GM23338 (cell line): ENCODE results near the gene TMEM140. TPM values are rescaled to one million over a fixed set of nuclear protein-coding genes. Genes with fewer than 3 reads are reported as not detected.

Experiments used
- ATAC-seq: fragments of 200-7000 bp; cut with Tn5 transposase; 3 replicates; pipeline ENCODE4 v1.9.1; 2020
- DNase-seq: peaks from one replicate; pipeline ENCODE4 v3.0.0-alpha.2; 2015; ENCODE audit warnings: low spot score
- H2AFZ ChIP-seq: fragments of 200-600 bp; sonication (generic); 2 replicates; pipeline ENCODE4 v1.8.0; 2016; ENCODE audit warnings: antibody characterized with exemption, mild to moderate bottlenecking, moderate library complexity
- H3F3A ChIP-seq: fragments of 200-600 bp; sonication (generic); replicated peaks from 2 replicates; pipeline ENCODE4 v1.8.0; 2017; ENCODE audit warnings: antibody characterized with exemption, mixed run types, low read depth
- H3K27ac ChIP-seq: fragments of 200-600 bp; sonication (generic); 2 replicates; pipeline ENCODE4 v1.6.1; 2016; ENCODE audit warnings: low read depth
- H3K27me3 ChIP-seq: fragments of 200-600 bp; sonication (generic); 2 replicates; pipeline ENCODE4 v1.8.0; 2016; ENCODE audit warnings: mild to moderate bottlenecking, mixed run types, moderate library complexity; ENCODE audit not compliant: insufficient read depth
- H3K36me3 ChIP-seq: fragments of 200-600 bp; sonication (generic); 2 replicates; pipeline ENCODE4 v1.8.0; 2016; ENCODE audit warnings: mild to moderate bottlenecking; ENCODE audit not compliant: insufficient read depth
- H3K4me1 ChIP-seq: fragments of 200-600 bp; sonication (generic); 2 replicates; pipeline ENCODE4 v1.8.0; 2016; ENCODE audit warnings: mild to moderate bottlenecking, moderate library complexity; ENCODE audit not compliant: insufficient read depth
- H3K4me2 ChIP-seq: fragments of 200-600 bp; sonication (generic); 2 replicates; pipeline ENCODE4 v1.7.1; 2017; ENCODE audit warnings: mixed run types
- H3K4me3 ChIP-seq: fragments of 200-600 bp; sonication (generic); 2 replicates; pipeline ENCODE4 v1.6.1; 2016; ENCODE audit warnings: mixed run types
- H3K79me2 ChIP-seq: fragments of 200-600 bp; sonication (generic); replicated peaks from 2 replicates; pipeline ENCODE4 v1.8.0; 2017; ENCODE audit warnings: mild to moderate bottlenecking; ENCODE audit not compliant: insufficient read depth
- H3K9me2 ChIP-seq: fragments of 200-600 bp; sonication (generic); 2 replicates; pipeline ENCODE4 v1.8.0; 2017; ENCODE audit not compliant: insufficient read depth
- H4K20me1 ChIP-seq: fragments of 200-600 bp; sonication (generic); replicated peaks from 2 replicates; pipeline ENCODE4 v1.8.0; 2017; ENCODE audit warnings: mild to moderate bottlenecking; ENCODE audit not compliant: insufficient read depth
- H3K27ac Mint-ChIP-seq: 2 replicates; pipeline ENCODE4 v1.8.0; 2020; ENCODE audit warnings: inconsistent platforms, mild to moderate bottlenecking, moderate library complexity, mixed read lengths
- H3K27me3 Mint-ChIP-seq: 3 replicates; pipeline ENCODE4 v1.8.0; 2022; ENCODE audit warnings: low read depth, mild to moderate bottlenecking, moderate library complexity, mixed read lengths, inconsistent platforms; ENCODE audit not compliant: insufficient read depth, poor library complexity
- H3K36me3 Mint-ChIP-seq: 3 replicates; pipeline ENCODE4 v1.8.0; 2021; ENCODE audit warnings: low read depth, mild to moderate bottlenecking, inconsistent platforms, moderate library complexity, mixed read lengths
- H3K4me1 Mint-ChIP-seq: 3 replicates; pipeline ENCODE4 v1.8.0; 2020; ENCODE audit warnings: mild to moderate bottlenecking, inconsistent platforms, mixed read lengths
- H3K4me3 Mint-ChIP-seq: 3 replicates; pipeline ENCODE4 v1.8.0; 2021; ENCODE audit warnings: moderate library complexity, mild to moderate bottlenecking, inconsistent platforms, mixed read lengths
- H3K9me3 Mint-ChIP-seq: 3 replicates; pipeline ENCODE4 v1.8.0; 2020; ENCODE audit warnings: moderate library complexity, mild to moderate bottlenecking, inconsistent platforms, mixed read lengths
- CREB1 ChIP-seq: fragments of 250-450 bp; sonication (Bioruptor Pico); IDR thresholded peaks from 2 replicates; pipeline ENCODE4 v1.5.0; 2020; ENCODE audit warnings: low read depth, mild to moderate bottlenecking, moderate library complexity
- CTCF ChIP-seq, 2 experiments: fragments of 200-600 bp in 1 of 2; sonication (generic) in 1 of 2; conservative IDR thresholded peaks; 2 replicates each; pipeline versions ENCODE4 v1.5.1 to v1.6.1; 2016 to 2017; ENCODE audit warnings: antibody characterized with exemption in 2 of 2, low read depth in 2 of 2, mild to moderate bottlenecking in 2 of 2, moderate library complexity in 1 of 2
- ETS1 ChIP-seq: IDR thresholded peaks from 2 replicates; pipeline ENCODE4 v1.6.1; 2016; ENCODE audit warnings: antibody characterized with exemption
- NANOG ChIP-seq: IDR thresholded peaks from 2 replicates; pipeline ENCODE4 v1.6.1; 2016; ENCODE audit warnings: antibody characterized with exemption, borderline replicate concordance
- POLR2AphosphoS5 ChIP-seq: IDR thresholded peaks from 2 replicates; pipeline ENCODE4 v1.6.1; 2016; ENCODE audit warnings: antibody characterized with exemption, low read depth
- REST ChIP-seq: IDR thresholded peaks from one replicate; pipeline ENCODE4 v1.6.1; 2018; ENCODE audit warnings: antibody characterized with exemption; ENCODE audit not compliant: unreplicated experiment
- STAT1 ChIP-seq: IDR thresholded peaks from one replicate; pipeline ENCODE4 v1.6.1; 2016; ENCODE audit warnings: antibody characterized with exemption; ENCODE audit not compliant: unreplicated experiment
- ZNF331 ChIP-seq: fragments of 250-450 bp; sonication (Bioruptor Pico); IDR thresholded peaks from 2 replicates; pipeline ENCODE4 v1.5.0; 2020; ENCODE audit warnings: low read depth, mild to moderate bottlenecking, moderate library complexity
- polyA plus RNA-seq: library from polyadenylated mRNA; unstranded; fragments of >200 nt; fragmentation: Nextera tagmentation; extraction: Ambion mirVana; gene quantifications from 2 replicates; pipeline ENCODE4 v1.2.1, GENCODE V29; 2016
- total RNA-seq: library from RNA; depleted of rRNA; stranded (reverse); fragments of >200 nt; shearing (Covaris generic); gene quantifications from 2 replicates; pipeline ENCODE4 v1.2.3, GENCODE V29; 2014
- TF ChIP-seq, protein P1 (sequence below): fragments of 250-450 bp; sonication (Bioruptor Pico); IDR thresholded peaks from 2 replicates; pipeline ENCODE4 v1.5.0; 2020; ENCODE audit warnings: mild to moderate bottlenecking, moderate library complexity

Gene TMEM140
- total and polyA plus RNA-seq, 2 experiments from 2014 or later = 2.7 TPM; not detected in 1

DNA sequence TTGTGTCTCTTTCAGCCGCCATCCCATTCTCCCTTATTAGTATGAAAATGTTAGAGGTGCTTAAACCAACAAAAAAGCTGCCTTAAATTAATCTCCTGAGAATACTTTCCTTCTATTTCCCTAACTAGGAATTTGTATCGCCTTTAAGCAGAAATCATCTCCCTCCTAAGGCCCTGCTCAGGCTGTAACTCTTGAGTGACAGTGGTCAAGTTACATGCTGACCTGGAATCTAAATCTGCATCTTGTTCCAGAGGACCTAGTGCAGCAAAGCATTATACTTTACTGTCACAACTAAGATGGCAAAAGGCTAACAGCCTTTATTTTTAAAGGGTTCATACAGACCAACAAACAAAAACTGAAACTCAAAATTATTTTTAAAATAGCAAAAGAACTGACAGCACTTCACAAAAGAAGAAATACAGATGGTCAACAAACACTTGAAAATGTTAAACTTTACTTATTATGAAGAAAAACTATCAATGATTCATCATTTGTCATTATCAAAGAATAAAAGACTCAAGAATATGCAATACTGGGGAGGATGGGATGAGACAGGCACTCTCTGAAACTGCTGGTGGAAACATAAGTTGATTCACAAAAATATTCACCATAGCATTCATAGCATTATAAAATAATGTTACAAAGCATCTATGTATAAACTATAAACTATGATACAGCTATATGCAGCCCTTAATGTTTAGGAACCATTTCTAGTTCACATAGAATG, 11.7 kb downstream of the TMEM140 start:
- H3K4me2 ChIP-seq = no peak overlapping the region
- Mint-ChIP-seq H3K36me3 (peaks cover 90% of the 10 kb centered on the region), H3K27ac (no peak overlapping the region), H3K4me3 (no peak overlapping the region), H3K27me3 (peaks cover 5% of the 10 kb centered on the region), H3K4me1 (peaks cover 20% of the 10 kb centered on the region), H3K9me3 (peaks cover 85% of the 10 kb centered on the region)
- no peak overlapping the region for H3K27ac ChIP-seq
- ATAC-seq = no peak
- H3K4me3 ChIP-seq = no peak overlapping the region
- peaks cover 4% of the 10 kb centered on the region for H3K9me2 ChIP-seq
- no peak overlapping the region for H2AFZ ChIP-seq
- DNase-seq = no peak
- H3K36me3 ChIP-seq = peaks cover 16% of the 10 kb centered on the region; the same call in 1 of the 2 replicates
- H3F3A ChIP-seq = no peaks in the 10 kb centered on the region
- H3K4me1 ChIP-seq = peaks cover 23% of the 10 kb centered on the region
- no peaks in the 10 kb centered on the region for H3K79me2 ChIP-seq
- TF ChIP-seq POLR2AphosphoS5 (no peak), ETS1 (no peak), NANOG (no peak), REST (no peak), STAT1 (no peak), CTCF (conservative IDR thresholded peaks at IDR 0.05; ENCODE audit: low read depth in 2 of 2) (no peak), ZNF331 (CRISPR knock-in tag) (no peak), CREB1 (CRISPR knock-in tag) (no peak)
- TF ChIP-seq, protein P1, sequence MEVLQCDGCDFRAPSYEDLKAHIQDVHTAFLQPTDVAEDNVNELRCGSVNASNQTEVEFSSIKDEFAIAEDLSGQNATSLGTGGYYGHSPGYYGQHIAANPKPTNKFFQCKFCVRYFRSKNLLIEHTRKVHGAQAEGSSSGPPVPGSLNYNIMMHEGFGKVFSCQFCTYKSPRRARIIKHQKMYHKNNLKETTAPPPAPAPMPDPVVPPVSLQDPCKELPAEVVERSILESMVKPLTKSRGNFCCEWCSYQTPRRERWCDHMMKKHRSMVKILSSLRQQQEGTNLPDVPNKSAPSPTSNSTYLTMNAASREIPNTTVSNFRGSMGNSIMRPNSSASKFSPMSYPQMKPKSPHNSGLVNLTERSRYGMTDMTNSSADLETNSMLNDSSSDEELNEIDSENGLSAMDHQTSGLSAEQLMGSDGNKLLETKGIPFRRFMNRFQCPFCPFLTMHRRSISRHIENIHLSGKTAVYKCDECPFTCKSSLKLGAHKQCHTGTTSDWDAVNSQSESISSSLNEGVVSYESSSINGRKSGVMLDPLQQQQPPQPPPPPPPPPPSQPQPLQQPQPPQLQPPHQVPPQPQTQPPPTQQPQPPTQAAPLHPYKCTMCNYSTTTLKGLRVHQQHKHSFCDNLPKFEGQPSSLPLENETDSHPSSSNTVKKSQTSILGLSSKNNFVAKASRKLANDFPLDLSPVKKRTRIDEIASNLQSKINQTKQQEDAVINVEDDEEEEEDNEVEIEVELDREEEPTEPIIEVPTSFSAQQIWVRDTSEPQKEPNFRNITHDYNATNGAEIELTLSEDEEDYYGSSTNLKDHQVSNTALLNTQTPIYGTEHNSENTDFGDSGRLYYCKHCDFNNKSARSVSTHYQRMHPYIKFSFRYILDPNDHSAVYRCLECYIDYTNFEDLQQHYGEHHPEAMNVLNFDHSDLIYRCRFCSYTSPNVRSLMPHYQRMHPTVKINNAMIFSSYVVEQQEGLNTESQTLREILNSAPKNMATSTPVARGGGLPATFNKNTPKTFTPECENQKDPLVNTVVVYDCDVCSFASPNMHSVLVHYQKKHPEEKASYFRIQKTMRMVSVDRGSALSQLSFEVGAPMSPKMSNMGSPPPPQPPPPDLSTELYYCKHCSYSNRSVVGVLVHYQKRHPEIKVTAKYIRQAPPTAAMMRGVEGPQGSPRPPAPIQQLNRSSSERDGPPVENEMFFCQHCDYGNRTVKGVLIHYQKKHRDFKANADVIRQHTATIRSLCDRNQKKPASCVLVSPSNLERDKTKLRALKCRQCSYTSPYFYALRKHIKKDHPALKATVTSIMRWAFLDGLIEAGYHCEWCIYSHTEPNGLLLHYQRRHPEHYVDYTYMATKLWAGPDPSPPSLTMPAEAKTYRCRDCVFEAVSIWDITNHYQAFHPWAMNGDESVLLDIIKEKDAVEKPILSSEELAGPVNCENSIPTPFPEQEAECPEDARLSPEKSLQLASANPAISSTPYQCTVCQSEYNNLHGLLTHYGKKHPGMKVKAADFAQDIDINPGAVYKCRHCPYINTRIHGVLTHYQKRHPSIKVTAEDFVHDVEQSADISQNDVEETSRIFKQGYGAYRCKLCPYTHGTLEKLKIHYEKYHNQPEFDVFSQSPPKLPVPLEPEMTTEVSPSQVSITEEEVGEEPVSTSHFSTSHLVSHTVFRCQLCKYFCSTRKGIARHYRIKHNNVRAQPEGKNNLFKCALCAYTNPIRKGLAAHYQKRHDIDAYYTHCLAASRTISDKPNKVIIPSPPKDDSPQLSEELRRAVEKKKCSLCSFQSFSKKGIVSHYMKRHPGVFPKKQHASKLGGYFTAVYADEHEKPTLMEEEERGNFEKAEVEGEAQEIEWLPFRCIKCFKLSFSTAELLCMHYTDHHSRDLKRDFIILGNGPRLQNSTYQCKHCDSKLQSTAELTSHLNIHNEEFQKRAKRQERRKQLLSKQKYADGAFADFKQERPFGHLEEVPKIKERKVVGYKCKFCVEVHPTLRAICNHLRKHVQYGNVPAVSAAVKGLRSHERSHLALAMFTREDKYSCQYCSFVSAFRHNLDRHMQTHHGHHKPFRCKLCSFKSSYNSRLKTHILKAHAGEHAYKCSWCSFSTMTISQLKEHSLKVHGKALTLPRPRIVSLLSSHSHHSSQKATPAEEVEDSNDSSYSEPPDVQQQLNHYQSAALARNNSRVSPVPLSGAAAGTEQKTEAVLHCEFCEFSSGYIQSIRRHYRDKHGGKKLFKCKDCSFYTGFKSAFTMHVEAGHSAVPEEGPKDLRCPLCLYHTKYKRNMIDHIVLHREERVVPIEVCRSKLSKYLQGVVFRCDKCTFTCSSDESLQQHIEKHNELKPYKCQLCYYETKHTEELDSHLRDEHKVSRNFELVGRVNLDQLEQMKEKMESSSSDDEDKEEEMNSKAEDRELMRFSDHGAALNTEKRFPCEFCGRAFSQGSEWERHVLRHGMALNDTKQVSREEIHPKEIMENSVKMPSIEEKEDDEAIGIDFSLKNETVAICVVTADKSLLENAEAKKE (CRISPR knock-in tag) = no peak
- no peaks in the 10 kb centered on the region for H4K20me1 ChIP-seq
- H3K27me3 ChIP-seq = no peaks in the 10 kb centered on the region
